HepG2 (cell line): ENCODE data around the gene INKA2. TPM values are rescaled to one million over a fixed set of nuclear protein-coding genes. Genes with fewer than 3 reads are reported as not detected.

Source experiments
- CREB1 ChIP-seq, 2 experiments: fragments of 450-650 bp in 1 of 2; IDR thresholded peaks; 2 replicates each; pipeline ENCODE4 v1.6.1; 2016 to 2017; ENCODE audit warnings: control low read depth in 1 of 2, mild to moderate bottlenecking in 1 of 2, missing compliant biosample characterization in 1 of 2, missing genetic modification characterization in 1 of 2
- FOXA1 ChIP-seq, 2 experiments: fragments of 450-650 bp in 1 of 2; sonication (generic) in 1 of 2; formaldehyde crosslinking in 1 of 2; IDR thresholded peaks; 2 replicates each; pipeline versions ENCODE4 v1.4.0 to v1.6.1; 2016 to 2020; ENCODE audit warnings: missing genetic modification reagents in 1 of 2
- LCORL ChIP-seq, 2 experiments: fragments of 450-650 bp in 1 of 2; sonication (generic) in 1 of 2; formaldehyde crosslinking in 1 of 2; IDR thresholded peaks; 2 replicates each; pipeline versions ENCODE4 v1.5.0 to v1.6.1; 2017 to 2020; ENCODE audit warnings: antibody characterized with exemption in 1 of 2, missing genetic modification reagents in 1 of 2
- MIER3 ChIP-seq: IDR thresholded peaks from 2 replicates; pipeline ENCODE4 v1.6.1; 2016; ENCODE audit warnings: missing compliant biosample characterization, borderline replicate concordance
- YEATS2 ChIP-seq: sonication (generic); formaldehyde crosslinking; IDR thresholded peaks from 2 replicates; pipeline ENCODE4 v1.4.0; 2020; ENCODE audit warnings: missing genetic modification reagents, borderline replicate concordance
- ZMYM3 ChIP-seq: sonication (generic); formaldehyde crosslinking; IDR thresholded peaks from 2 replicates; pipeline ENCODE4 v1.5.1; 2020; ENCODE audit warnings: mild to moderate bottlenecking, missing genetic modification reagents
- ZNF3 ChIP-seq: IDR thresholded peaks from 2 replicates; pipeline ENCODE4 v1.7.0; 2017; ENCODE audit warnings: inconsistent platforms
- ZNF552 ChIP-seq: sonication (generic); formaldehyde crosslinking; IDR thresholded peaks from 2 replicates; pipeline ENCODE4 v1.9.0; 2022; ENCODE audit warnings: missing genetic modification reagents, mild to moderate bottlenecking, borderline replicate concordance
- ZNF7 ChIP-seq: IDR thresholded peaks from 2 replicates; pipeline ENCODE4 v1.6.1; 2016; ENCODE audit warnings: missing biosample characterization, missing genetic modification reagents
- polyA plus RNA-seq, 8 experiments: library from polyadenylated mRNA; depleted of rRNA in 3 of 8; stranded (reverse) in 7 of 8; unstranded in 1 of 8; fragments of >200 nt; fragmentation: Illumina TruSeq in 4 of 8; extraction: Trizol in 4 of 8; gene quantifications; 2 replicates each; pipeline versions ENCODE4 v1.2.1 to v1.2.3, GENCODE V29; 2011 to 2016; ENCODE audit warnings: low read depth in 4 of 8, missing spikeins in 1 of 8, mixed read lengths in 1 of 8; ENCODE audit not compliant: insufficient read depth in 1 of 8
- total RNA-seq, 5 experiments: library from RNA; depleted of rRNA; stranded (reverse); fragments of >200 nt; fragmentation: Illumina TruSeq; extraction: Trizol; gene quantifications; 2 replicates each; pipeline ENCODE4 v1.2.3, GENCODE V29; 2016; ENCODE audit warnings: low read depth in 1 of 5
- TF ChIP-seq, protein P1 (sequence below): sonication (generic); formaldehyde crosslinking; IDR thresholded peaks from 2 replicates; pipeline ENCODE4 v1.5.0; 2020; ENCODE audit warnings: mild to moderate bottlenecking, missing genetic modification reagents
- TF ChIP-seq, protein P2 (sequence below): sonication (generic); formaldehyde crosslinking; IDR thresholded peaks from 2 replicates; pipeline ENCODE4 v1.5.1; 2020; ENCODE audit warnings: missing genetic modification reagents, mild to moderate bottlenecking, borderline replicate concordance
- TF ChIP-seq, protein P3 (sequence below), 2 experiments: fragments of 450-650 bp in 1 of 2; sonication (generic) in 1 of 2; formaldehyde crosslinking; IDR thresholded peaks; 2 replicates each; pipeline versions ENCODE4 v1.5.0 to v1.8.0; 2020 to 2022; ENCODE audit warnings: mild to moderate bottlenecking in 1 of 2, missing genetic modification reagents in 1 of 2

INKA2 gene
- total and polyA plus RNA-seq, 2 of the 13 experiments (the other 11 are each of a cell fraction or from before 2014, with no cell fraction given): 2.6 to 4.6 TPM

GRCh38 chr1:111747282-111747734 is 8.1 kb upstream of the INKA2 start (continued):
- TF ChIP-seq, protein P1, sequence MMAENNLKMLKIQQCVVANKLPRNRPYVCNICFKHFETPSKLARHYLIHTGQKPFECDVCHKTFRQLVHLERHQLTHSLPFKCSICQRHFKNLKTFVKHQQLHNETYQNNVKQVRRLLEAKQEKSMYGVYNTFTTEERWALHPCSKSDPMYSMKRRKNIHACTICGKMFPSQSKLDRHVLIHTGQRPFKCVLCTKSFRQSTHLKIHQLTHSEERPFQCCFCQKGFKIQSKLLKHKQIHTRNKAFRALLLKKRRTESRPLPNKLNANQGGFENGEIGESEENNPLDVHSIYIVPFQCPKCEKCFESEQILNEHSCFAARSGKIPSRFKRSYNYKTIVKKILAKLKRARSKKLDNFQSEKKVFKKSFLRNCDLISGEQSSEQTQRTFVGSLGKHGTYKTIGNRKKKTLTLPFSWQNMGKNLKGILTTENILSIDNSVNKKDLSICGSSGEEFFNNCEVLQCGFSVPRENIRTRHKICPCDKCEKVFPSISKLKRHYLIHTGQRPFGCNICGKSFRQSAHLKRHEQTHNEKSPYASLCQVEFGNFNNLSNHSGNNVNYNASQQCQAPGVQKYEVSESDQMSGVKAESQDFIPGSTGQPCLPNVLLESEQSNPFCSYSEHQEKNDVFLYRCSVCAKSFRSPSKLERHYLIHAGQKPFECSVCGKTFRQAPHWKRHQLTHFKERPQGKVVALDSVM: no peak
- peak; percentile 36; the same call in 1 of the 2 replicates for TF ChIP-seq MIER3
- TF ChIP-seq, protein P2, sequence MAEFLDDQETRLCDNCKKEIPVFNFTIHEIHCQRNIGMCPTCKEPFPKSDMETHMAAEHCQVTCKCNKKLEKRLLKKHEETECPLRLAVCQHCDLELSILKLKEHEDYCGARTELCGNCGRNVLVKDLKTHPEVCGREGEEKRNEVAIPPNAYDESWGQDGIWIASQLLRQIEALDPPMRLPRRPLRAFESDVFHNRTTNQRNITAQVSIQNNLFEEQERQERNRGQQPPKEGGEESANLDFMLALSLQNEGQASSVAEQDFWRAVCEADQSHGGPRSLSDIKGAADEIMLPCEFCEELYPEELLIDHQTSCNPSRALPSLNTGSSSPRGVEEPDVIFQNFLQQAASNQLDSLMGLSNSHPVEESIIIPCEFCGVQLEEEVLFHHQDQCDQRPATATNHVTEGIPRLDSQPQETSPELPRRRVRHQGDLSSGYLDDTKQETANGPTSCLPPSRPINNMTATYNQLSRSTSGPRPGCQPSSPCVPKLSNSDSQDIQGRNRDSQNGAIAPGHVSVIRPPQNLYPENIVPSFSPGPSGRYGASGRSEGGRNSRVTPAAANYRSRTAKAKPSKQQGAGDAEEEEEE (CRISPR knock-in tag): no peak
- TF ChIP-seq FOXA1 (IDR thresholded peaks at IDR 0.05): no peak
- TF ChIP-seq FOXA1 (CRISPR knock-in tag; IDR thresholded peaks at IDR 0.05): peak; percentile 63
- TF ChIP-seq, protein P3, sequence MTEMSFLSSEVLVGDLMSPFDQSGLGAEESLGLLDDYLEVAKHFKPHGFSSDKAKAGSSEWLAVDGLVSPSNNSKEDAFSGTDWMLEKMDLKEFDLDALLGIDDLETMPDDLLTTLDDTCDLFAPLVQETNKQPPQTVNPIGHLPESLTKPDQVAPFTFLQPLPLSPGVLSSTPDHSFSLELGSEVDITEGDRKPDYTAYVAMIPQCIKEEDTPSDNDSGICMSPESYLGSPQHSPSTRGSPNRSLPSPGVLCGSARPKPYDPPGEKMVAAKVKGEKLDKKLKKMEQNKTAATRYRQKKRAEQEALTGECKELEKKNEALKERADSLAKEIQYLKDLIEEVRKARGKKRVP (CRISPR knock-in tag; IDR thresholded peaks at IDR 0.05): peak in 1 of 2 experiments; percentile 60; a peak in 2 of 4 replicates
- no peak for TF ChIP-seq ZNF7 (CRISPR knock-in tag)
- TF ChIP-seq ZMYM3: peak; percentile 95
- peak; percentile 69; the same call in 1 of the 2 replicates for TF ChIP-seq ZNF3 (CRISPR knock-in tag)
- TF ChIP-seq YEATS2 (CRISPR knock-in tag): 0 out of 2 replicates have a peak, but pooled peaks have one; percentile 21
- no peak for TF ChIP-seq LCORL (IDR thresholded peaks at IDR 0.05)
- TF ChIP-seq LCORL (CRISPR knock-in tag; IDR thresholded peaks at IDR 0.05): no peak
- TF ChIP-seq ZNF552 (CRISPR knock-in tag): no peak
- TF ChIP-seq CREB1 (IDR thresholded peaks at IDR 0.05): 0 out of 2 replicates have a peak, but pooled peaks have one; percentile 12
- 0 out of 2 replicates have a peak, but pooled peaks have one; percentile 21 for TF ChIP-seq CREB1 (CRISPR knock-in tag; IDR thresholded peaks at IDR 0.05)
